MCF 10A (cell line): ENCODE results near the gene PRKCZ. TPM values are rescaled to one million over a fixed set of nuclear protein-coding genes. Genes with fewer than 3 reads are reported as not detected.

Source experiments
- BruUV-seq: library from RNA; stranded (reverse); fragments of 400-500 nt; replicated peaks from 2 replicates; lab custom pipeline; 2021; lab: Mats Ljungman, UMichigan
- CTCF ChIA-PET: fragments of 300-600 bp; sonication (Branson Sonifier 250); formaldehyde crosslinking; extraction: SDS; loops from one replicate; lab custom pipeline; 2021; ENCODE audit warnings: antibody characterized with exemption, inconsistent platforms; lab: Yijun Ruan, JAX
- POLR2A ChIA-PET: fragments of 300-600, 350-650 bp; sonication (Branson Sonifier 250); formaldehyde crosslinking; extraction: SDS; loops from one replicate; lab custom pipeline; 2020; ENCODE audit warnings: antibody characterized with exemption, inconsistent platforms; lab: Yijun Ruan, JAX
- DNase-seq: peaks from one replicate; pipeline ENCODE4 v3.0.0-alpha.2; 2018; ENCODE audit not compliant: unreplicated experiment
- H3K27ac Mint-ChIP-seq: one replicate; pipeline ENCODE4 v1.8.0; 2022; ENCODE audit warnings: mild to moderate bottlenecking, low read depth, mixed read lengths; ENCODE audit not compliant: unreplicated experiment
- H3K27me3 Mint-ChIP-seq: one replicate; pipeline ENCODE4 v1.8.0; 2022; ENCODE audit warnings: mixed read lengths; ENCODE audit not compliant: insufficient read depth, unreplicated experiment
- H3K36me3 Mint-ChIP-seq: one replicate; pipeline ENCODE4 v1.8.0; 2022; ENCODE audit warnings: mild to moderate bottlenecking, moderate library complexity, mixed read lengths; ENCODE audit not compliant: insufficient read depth, unreplicated experiment
- H3K4me1 Mint-ChIP-seq: one replicate; pipeline ENCODE4 v1.8.0; 2022; ENCODE audit warnings: mixed read lengths; ENCODE audit not compliant: insufficient read depth, unreplicated experiment
- H3K4me3 Mint-ChIP-seq: one replicate; pipeline ENCODE4 v1.8.0; 2022; ENCODE audit warnings: mild to moderate bottlenecking, moderate library complexity, mixed read lengths; ENCODE audit not compliant: unreplicated experiment
- H3K9me3 Mint-ChIP-seq: one replicate; pipeline ENCODE4 v1.8.0; 2022; ENCODE audit warnings: mixed read lengths; ENCODE audit not compliant: unreplicated experiment
- CTCF ChIP-seq: fragments of 200-600 bp; IDR thresholded peaks from one replicate; pipeline ENCODE4 v1.8.0; 2022; ENCODE audit warnings: antibody characterized with exemption, mild to moderate bottlenecking; ENCODE audit not compliant: unreplicated experiment
- intact Hi-C: fragments of 100-400 bp; cut with micrococcal nuclease; formaldehyde crosslinking; loops from 2 replicates; pipeline ENCODE4 v1.14.1; 2022
- total RNA-seq: library from RNA; stranded (reverse); gene quantifications from 2 replicates; pipeline ENCODE4 v1.2.3, GENCODE V29; 2022

The PRKCZ gene
- total RNA-seq, 1 experiment from 2014 or later: 24.9 TPM

- no peak overlapping the region for H3K27ac Mint-ChIP-seq
- DNase-seq: no peak
- ChIA-PET CTCF (no interaction called here), POLR2A (no interaction called here)
- H3K27me3 Mint-ChIP-seq: no peaks in the 10 kb centered on the region
- TF ChIP-seq CTCF: no peak
- H3K36me3 Mint-ChIP-seq: peaks cover 16% of the 10 kb centered on the region
- no TSS peak for BruUV-seq
- no peak overlapping the region for H3K4me3 Mint-ChIP-seq
- intact Hi-C loops: no loop called here
- peaks cover 7% of the 10 kb centered on the region for H3K9me3 Mint-ChIP-seq
- no peaks in the 10 kb centered on the region for H3K4me1 Mint-ChIP-seq
Measured at GRCh38 chr1:2072891-2073290, 22.7 kb downstream of the PRKCZ start.

DNA sequence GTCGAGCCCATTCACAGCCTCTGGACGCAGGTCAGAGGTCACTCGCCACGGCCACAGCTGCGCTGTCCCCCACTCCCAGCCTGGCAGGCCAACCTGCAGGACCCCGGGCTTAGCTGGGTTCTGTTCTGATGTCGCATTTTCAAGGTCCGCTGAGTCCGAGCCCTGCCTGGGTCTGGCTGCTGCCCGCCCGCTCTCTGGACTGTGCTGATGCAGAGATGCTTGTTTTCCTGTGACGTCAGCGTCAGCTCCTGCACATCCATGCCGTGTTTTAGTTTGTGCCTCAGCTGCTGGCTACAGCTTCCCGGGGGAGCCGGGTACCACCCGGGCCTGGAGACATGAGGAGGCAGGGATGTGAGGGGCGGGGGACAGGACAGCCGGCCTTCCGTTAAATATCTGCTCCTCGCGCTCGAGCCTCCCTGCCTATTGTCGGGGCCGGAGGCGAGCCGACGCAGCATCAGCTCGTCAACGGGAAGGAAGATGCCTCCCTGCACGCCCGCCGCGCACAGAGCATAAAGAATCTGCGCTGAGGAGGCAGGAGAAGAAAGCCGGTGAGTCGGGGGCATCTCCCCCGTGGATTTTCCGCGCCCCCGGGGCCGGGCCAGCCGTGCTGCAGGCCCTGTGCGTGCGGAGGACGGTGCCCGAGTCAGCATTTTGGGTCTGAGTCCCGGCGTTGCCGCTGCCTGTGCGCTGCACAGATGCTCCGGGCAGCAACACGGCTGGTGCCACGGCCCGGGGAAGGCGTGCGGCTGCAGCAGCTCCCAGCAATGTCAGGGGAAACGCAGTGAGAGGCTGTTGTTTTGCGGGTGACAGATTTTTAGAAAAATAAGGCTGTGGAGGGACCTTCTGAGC lies 23.4 kb downstream of the PRKCZ start:
- CTCF ChIA-PET: no interaction called here

DNA sequence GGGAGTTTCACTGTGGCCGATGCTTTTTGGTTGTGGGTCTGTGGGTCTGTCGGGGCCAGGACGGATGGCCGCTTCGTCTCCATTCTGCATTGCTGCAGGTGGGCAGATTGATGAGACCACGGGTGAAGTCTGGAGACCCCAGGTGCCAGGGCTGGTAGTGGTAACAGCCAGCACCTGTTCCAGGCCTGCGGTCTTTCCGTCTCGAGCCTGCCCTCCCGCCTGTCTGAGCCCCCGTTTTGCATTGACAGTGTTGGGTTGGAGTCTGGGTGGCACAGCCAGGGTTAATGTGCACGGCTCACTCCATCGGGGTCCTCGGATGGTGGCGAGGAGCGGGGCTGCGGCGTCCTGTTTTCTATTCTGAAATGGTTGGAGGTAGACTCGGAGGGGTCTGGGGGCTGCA lies 24.2 kb downstream of the PRKCZ start:
- H3K9me3 Mint-ChIP-seq: peaks cover 17% of the 10 kb centered on the region
- BruUV-seq: no TSS peak
- ChIA-PET POLR2A (no interaction called here), CTCF (no interaction called here)
- H3K4me1 Mint-ChIP-seq: no peaks in the 10 kb centered on the region
- DNase-seq: no peak
- TF ChIP-seq CTCF: no peak
- H3K4me3 Mint-ChIP-seq: no peak overlapping the region
- no peak overlapping the region for H3K27ac Mint-ChIP-seq
- intact Hi-C loops: no loop called here
- H3K27me3 Mint-ChIP-seq: no peaks in the 10 kb centered on the region
- H3K36me3 Mint-ChIP-seq: peaks cover 27% of the 10 kb centered on the region

More for the DNA sequence above, 23.4 kb downstream of the PRKCZ start:
- DNase-seq: no peak
- Mint-ChIP-seq H3K27ac (no peak overlapping the region), H3K4me1 (no peaks in the 10 kb centered on the region), H3K4me3 (no peak overlapping the region), H3K27me3 (no peaks in the 10 kb centered on the region), H3K9me3 (peaks cover 14% of the 10 kb centered on the region), H3K36me3 (peaks cover 22% of the 10 kb centered on the region)
- BruUV-seq: no TSS peak
- intact Hi-C loops: no loop called here
- TF ChIP-seq CTCF: no peak
- POLR2A ChIA-PET: no interaction called here

- no peak for TF ChIP-seq CTCF
- ChIA-PET POLR2A (interaction anchor here (0.7 kb wide), 1 partner anchor 23 kb away, joined by 3 read pairs; no protein-coding TSS in a partner anchor), CTCF (no interaction called here)
- Mint-ChIP-seq H3K27ac (no peak overlapping the region), H3K4me1 (no peaks in the 10 kb centered on the region), H3K9me3 (peaks cover 17% of the 10 kb centered on the region), H3K36me3 (peaks cover 27% of the 10 kb centered on the region), H3K27me3 (no peaks in the 10 kb centered on the region), H3K4me3 (no peak overlapping the region)
- intact Hi-C loops: no loop called here
- BruUV-seq: no TSS peak
- DNase-seq: no peak
Measured at GRCh38 chr1:2074944-2075740, 24.9 kb downstream of the PRKCZ start.
